ENCODE measurements around the gene CD247.
A peak's percentile ranks its signal among the peaks of the same experiment; 100 is the strongest.

CD247 gene

DNA sequence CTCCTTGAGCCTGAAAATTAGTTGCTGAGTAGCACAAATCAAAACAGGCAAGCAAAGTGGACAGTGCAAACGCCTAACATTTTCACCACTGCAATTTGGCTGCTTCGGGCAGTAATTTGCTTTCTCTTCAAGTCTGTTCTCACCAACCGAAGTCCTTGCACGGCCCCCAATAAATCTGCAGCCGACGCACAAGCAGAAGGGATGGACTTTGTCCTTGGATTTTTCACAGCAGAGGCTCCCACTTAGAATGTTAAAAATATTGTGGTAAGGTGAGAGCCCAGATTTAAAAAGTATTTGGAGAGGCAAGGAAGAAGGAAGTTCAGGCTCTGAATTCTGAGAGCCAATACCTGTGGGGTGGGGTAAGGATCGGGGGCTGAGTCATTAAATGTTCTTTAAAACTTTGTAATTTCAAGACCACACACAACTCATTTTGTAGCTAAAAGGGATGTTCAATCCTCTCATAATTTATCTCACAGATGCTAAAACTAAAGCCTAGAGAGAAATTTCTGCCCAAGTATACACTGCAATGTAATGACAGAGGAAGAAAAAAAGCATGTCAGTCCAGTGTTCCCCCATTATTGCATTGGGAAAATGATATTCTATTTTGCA, 6.2 kb downstream of the CD247 start:
- no peak for DNase-seq (ENCODE audit: low spot score)

DNA sequence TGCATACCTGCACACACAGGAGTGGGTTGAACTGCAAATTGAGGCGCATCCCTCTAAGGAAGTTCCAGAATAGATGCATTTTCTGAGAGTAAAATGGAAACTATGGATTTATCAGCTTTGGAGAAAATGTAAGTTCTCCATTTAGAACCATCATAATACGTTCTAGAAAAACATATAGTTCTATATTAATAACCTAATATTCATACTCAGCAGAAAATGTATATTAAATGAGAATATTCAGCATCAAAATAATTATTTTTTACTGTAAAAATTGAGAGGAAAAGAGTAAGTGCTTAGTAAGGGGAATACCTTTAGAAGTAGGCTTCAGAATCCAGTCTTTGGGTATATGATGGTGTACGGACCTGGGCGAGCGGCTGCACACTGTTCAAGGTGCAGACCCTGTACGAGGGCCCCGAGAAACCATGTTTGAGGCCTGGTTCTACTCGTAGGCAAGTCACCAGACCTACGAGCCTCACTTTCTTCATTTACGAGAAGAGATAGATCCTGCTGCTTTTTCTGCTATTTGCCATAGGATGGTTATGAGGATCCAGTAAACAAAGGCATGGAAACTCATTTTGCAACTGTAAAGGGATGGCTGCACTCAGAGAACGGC, 6.8 kb downstream of the CD247 start:
- no peak for DNase-seq (ENCODE audit: low spot score)

DNA sequence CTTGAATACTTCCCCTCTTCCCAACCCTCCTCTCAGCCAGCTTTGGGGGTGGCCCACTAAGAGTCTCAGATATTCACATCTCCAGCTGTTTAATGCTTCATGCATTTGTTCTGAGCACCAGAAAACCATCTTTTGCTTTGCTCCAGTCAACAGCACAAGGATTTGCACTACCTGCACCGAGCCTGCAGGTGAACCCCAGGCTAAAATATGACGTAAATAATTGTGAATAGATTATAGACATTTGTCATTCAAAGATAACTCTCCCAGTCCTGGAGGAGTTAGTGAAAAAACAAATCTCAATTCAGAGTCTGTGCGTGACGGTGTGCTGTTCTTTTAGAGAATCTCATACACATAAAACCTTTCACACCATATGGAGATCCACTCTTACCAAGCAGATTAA, 7.4 kb downstream of the CD247 start:
- DNase-seq (ENCODE audit: low spot score): no peak

DNA sequence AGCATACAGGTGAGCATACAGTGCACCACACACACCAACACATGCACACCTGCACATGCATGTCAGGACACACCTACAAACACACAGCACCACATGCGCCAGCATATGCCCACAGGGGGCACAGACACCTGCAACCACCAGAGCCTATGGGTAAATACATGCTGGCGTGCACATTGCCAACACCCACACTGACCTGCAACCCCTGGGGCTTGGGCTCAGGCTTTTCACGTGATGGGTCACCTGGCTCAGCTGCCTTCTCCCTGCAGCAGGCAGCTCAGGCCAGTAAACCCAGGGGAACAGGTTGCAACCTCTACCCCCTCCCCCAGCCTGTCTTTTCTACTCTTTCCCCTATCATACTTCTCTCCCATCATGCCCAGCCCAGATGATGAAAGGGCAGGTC, 8.1 kb downstream of the CD247 start:
- no peak for DNase-seq (ENCODE audit: low spot score)

DNA sequence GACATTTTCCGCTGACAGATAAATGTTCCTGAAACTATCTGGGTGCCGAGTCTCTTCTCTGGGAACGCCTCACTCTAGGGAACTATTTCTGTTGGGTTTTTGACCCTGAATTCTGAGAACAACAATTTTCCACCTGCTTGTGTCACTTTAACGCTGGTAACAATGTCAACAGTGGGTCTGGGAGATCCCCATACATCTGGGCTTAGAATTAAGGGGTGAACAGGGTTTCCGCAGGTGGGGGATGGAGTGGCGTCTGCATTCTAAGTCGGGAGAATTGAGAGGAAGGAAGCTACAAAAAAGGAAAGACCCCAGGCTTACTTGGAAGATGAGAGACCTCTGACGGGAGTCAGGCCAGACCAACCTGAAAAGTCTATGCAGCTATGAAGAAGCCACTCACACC, 8.7 kb downstream of the CD247 start:
- no peak for DNase-seq (ENCODE audit: low spot score)

DNA sequence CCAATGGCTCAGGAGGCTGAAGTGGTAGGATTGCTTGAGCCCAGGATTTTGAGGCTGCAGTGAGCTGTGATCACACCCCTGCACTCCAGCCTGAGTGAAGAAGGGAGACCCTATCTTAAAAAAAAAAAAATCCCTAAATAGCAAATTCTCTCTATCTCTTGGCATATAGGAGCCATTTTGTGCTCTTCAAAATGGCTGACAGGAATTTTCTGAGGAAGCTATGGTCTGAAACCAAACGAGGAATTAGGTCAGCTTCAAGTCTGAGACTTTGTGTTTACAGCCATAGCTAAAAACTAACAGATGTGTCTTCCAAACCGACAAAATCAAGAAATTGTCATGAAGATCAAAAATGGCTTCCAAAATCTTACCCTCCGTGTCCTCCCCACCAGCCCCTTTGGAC, 10.6 kb downstream of the CD247 start:
- DNase-seq (ENCODE audit: low spot score): no peak

DNA sequence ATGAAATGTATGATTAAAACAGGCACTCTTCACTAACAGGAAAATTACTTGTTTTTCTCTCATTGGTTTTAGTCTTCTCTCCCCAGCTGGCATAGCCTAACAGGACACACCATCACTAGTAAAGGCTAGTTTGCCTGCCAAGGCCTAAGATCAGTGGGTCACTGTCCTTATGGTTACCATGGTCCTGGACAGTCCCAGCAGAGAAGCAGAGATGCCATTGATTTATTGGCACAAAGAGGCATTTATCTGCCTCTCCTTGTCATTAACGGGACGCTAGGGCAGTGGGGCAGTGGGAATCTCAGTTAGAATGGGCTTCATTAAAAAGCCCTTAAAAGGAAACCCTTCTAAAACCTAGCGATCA, 13.9 kb downstream of the CD247 start:
- DNase-seq (ENCODE audit: low spot score): no peak

DNA sequence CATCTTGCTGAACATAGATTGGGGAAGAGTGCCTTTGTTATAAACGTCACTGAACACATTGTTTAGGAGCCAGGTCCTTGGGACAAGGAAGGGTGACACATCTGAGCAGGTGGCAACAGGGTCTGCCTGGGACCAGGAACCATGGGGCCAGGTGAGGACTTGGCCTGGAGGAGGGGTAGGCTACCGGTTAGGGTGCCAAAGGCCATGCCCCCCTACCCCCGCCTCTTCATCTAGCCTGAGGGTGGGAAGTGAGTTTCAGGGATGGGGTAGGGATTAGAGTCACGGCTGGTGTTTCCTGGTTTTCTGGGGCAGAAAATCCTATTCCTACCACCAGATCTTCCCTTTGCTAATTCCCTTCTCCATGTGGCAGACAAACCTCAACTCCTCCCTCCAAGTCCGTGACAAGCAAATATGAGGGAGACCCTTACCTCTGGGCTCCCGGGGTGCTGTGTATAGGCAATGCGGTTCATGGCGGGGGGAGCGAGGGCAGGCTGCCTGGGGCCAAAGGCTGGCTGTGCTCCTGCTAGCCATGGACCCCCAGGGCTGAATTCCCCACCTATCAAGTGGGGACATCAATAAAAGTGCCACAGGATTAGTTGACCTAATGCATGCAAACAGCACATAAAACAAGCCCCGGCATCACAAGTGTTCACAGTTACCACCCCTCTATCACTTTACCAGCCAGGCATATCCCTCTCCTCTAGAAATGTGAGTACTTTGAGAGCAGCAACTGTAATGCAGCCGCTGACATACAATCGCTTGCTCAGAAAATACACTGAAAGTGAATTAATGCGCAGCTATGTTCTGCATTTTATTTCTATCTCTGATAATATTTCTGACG, 14.5 kb downstream of the CD247 start:
- DNase-seq (ENCODE audit: low spot score): peak; percentile 71

DNA sequence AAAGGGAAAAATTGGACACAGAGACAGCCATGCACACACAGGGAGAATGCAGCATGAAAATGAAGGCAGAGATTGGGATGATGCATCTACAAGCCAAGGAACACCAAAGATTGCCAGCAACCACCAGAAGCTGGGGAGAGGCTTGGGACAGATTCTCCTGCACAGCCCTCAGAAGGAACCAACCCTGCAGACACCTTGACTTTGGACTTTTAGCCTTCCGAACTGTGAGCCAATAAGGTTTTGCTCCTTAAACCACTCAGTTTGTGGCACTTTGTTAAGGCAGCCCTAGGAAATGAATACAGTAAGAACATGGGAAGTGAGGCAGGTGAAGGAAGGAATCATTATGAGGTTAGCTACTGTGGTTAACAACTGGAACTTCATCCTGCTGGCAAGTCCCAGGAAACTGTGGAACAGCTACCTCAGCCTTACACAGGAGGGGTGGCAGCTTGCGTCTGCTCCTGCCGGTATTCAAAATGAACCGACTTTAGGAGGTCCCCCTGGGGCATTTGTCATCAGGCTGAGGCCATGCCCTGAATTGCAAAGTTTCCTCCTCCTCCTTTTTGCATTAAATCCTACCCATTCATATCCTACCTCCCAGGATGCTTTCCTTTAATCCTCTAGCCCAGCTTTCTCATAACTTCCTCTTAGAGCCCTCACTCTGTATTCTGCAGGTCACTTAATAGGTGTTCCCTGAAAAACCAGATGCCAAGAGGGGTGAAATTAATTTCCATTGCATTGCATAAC, 15.4 kb downstream of the CD247 start:
- peak; percentile 84 for DNase-seq (ENCODE audit: low spot score)

DNA sequence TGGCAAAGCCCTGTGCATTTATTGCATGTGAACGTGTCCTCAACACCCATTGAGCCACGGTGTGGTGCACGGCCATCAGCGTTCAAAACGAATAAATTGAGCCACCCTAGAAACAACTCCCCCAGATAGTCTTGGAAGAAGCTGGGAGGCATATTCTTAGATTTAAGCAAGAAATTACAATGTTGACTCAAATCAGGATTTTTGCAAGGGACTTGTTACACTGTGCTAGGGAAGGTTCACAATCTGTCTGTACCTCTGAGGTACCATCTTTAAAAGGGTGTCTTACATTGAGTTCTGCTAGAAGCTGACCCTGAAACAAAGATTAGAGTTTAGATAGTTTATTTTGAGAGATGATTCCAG, 16.2 kb downstream of the CD247 start:
- DNase-seq (ENCODE audit: low spot score): no peak

DNA sequence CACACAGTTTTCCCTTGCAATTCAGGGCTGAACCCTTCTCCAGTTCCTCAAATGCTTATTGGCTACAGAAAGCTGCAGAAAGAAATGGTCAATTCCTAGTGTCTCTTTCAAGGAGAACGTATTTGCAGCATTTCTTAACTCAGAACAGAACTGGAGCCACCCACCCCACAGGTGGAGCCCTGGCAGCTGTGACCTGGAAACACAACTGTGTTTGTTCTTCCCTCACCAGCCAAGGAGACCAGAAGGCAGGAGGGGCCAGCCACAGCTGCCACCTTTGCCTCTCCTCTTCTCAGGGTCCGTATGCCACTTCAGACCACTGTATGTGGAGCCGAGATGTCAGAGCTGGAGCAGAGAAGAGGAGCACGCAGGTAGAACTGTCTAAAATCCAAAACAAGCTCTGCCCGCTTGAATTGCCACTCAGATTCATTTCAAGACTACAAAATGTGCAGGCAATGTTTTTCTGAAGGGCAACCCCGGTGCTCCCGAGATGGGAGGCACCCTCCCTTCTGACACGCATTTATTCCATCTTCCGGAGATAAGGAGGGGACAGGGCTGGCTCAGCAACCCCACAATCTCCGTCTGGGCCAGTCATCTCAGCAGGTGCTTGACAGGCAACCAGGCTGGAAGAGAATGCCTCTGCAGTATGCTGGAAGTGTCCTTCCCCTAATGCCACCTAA, 16.7 kb downstream of the CD247 start:
- no peak for DNase-seq (ENCODE audit: low spot score)

DNA sequence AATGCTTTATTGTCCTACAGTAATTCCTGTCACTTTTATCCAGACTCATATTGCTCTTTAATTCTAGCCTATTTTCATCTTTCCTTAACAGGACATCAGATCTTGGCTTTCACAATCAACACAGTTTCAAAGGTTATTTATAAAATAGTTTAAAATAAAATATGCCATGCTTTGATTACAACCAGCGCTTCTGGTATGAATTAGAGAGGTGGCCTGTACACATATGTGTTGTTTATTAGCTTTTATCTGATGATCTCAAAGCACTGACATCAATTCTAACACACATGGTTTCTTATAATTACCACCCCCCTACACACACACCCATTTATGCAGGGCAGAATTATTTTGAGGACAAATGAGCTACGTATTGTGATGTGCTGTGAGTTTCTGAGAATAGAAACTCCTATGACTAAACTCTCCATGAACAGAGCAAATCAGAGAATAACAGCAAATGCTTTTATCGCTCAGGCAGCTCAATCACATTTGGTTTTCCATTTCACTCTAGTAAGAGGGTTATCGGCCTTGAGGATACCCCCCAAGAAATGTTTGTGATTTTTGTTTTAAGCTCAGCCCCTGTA, 18.0 kb downstream of the CD247 start:
- no peak for DNase-seq (ENCODE audit: low spot score)

DNA sequence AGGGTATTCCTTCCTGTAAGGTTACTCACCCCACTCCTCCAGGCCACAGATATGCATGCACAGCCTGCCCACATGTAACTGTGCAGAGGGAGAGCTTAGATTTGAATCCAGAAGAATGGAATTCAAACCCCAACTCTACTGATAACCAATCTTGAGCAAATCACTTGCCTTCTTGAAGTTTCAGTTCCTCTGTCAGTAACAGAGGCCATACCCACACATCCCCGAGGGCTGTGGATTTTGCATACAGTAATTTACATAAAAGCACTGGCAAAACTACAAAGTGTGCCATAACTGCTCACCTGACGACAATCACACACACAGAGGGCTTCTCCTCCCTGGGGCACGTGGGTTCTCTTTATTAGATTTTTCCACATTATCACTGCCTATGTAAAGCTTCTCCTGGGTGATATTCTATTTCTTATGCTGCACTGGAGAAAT, 18.6 kb downstream of the CD247 start:
- DNase-seq (ENCODE audit: low spot score): no peak

DNA sequence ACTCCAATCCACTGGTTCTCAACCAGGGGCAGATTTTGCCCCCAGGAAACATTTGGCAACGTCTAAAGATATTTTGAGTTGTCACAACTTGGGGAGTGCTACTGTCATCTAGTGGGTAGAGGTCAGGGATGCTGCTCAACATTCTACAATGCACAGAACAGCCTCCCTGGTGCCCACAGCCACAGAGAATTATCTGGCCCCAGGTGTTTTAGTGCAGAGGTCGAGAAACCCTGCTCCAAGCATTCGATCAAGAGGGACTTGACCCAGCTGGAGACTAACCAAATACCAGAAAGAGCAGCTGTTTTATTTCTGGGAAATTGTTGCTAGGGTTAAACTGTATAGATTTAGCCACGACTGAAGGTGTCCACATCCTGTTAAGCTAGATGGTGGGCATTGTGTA, 19.2 kb downstream of the CD247 start:
- peak; percentile 53 for DNase-seq (ENCODE audit: low spot score)

DNA sequence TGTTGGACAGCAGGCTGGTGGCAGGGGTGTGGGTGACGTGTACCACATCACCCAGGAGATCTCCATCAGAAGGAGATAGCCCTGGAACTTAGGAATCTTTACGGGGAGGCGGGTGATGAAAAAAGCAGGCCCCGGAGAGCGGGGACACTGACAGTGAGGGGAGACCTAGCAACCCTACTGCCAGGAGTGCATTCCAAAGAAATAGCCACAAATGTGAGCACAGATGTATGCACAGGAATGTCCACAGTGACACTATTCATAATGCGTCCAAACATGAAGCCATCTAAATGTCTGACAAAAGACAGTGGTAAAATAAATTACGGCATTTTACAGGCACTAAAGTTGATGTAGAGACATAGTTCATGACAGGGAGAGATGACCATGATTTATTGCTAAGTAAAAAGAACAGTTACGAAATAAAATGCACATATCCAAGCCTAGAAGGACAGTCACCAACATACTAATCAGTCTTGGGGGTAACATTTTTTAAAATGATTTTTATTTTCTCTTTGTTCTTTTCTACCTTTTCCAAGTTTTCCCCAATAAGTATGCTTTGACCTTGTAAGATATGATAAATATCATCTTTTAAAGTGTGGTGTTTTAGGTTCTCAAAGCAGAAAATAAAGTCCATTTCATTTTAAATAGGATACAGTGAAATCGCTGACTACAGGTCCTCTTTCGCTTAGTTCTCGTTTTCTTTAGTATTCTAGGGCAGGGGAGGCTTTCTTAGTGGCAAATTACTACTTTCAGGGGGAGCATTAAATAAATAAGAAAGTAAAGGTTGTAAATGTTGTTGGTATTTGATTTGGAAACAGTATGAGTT, 21.3 kb downstream of the CD247 start:
- peak; percentile 75 for DNase-seq (ENCODE audit: low spot score)

DNA sequence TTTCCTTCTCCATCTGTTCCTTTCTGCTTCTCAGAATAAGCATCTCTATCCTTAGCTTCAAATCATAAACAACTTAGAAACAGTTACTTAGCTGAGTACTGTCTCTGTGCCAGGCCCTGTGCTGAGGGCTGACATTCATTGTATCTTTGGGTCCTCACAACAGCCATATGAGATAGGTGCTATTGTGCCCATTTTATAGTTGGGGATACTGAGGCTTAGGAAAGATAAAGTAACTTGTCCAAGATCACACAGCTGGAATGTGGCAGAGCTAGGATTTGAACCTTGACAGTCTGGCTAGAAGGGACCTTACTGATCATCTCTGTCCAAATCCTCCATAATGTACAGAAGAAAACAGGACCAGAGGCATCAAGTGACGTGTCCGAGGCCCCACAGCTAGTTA, 25.0 kb downstream of the CD247 start:
- DNase-seq (ENCODE audit: low spot score): no peak

DNA sequence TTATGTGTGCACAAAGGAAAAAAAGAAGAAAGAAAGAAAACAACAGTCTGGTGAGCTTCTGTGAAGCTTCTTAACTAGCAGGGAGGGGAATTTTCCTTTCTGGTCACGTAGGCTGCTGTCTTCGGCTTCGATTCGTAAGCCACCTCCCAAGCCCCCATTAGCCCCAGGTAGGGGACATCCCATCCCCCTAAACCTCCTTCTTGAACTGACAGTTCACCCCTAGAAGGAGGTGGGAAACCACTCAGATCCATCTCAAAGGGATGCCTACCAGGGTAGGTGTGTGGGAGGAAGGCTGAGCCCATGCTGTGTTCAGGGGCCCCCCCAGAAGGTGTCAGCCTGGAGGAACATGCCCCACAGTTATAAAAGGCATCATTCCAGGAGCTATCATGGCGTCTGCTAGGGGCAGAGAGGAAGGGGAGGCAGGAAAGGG, 25.8 kb downstream of the CD247 start:
- no peak for DNase-seq (ENCODE audit: low spot score)

DNA sequence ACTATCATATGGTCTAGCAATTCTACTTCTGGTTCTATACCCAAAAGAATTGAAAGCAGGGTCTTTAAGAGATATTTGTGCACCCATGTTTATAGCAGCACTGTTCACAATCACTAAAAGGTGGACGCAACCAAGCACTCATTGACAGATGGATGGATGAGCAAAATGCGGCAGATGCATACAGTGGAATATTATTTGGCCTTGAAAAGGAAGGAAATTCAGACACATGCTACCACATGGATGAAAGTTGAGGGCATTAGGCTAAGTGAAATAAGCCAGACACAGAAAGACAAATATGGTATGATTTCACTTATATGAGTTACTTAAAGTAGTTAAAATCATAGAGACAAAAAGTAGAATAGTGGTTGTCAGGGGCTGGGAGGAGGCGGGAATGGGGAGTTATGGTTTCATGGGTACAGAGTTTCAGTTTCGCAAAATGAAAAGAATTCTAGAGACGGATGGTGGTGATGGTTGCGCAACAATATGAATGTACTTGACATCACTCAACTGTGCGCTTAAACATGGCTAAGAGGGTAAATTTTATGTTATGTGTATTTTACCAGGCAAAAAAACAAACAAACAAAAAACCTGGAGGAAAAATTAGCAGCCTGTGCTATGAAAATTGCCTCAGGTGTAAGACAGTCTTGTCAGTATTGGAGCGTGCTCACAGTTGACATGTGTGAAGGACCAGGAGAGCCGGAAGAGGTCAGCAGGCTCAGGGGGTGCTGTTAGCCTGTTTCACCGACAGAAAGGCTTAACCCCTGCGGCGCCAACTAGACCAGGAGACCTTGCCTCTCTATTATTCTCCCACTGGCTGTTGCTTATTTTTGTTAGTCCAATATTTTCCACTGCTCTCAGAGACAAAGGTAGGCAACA, 26.5 kb downstream of the CD247 start:
- peak; percentile 76 for DNase-seq (ENCODE audit: low spot score)

DNA sequence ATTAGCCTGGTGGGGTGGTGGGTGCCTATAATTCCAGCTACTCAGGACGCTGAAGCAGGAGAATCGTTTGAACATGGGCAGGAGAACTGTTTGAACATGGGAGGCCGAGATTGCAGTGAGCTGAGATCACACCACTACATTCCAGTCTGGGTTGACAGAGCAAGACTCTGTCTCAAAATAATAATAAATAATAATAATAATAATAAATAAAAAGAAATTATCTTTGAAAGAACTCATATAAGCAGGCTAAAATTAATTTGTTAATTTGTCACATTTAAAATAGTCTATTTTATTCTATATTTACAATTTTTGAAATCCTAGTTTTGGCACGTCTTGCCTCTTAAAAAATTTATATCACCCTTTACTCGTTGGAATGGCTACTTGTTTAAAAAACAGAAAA, 27.6 kb downstream of the CD247 start:
- no peak for DNase-seq (ENCODE audit: low spot score)
